WI38 (cell line): ENCODE measurements around the gene CLIC3.

ENCODE experiments used
- H3K4me3 ChIP-seq: 2 replicates; pipeline ENCODE4 v1.5.1; 2011; ENCODE audit warnings: low read depth, mild to moderate bottlenecking, control low read depth, low read length
- TF ChIP-seq, protein P1 (sequence below): IDR thresholded peaks from 2 replicates; pipeline ENCODE4 v1.5.1; 2012; ENCODE audit warnings: low read depth, mild to moderate bottlenecking, control low read depth, low read length

Gene CLIC3

DNA sequence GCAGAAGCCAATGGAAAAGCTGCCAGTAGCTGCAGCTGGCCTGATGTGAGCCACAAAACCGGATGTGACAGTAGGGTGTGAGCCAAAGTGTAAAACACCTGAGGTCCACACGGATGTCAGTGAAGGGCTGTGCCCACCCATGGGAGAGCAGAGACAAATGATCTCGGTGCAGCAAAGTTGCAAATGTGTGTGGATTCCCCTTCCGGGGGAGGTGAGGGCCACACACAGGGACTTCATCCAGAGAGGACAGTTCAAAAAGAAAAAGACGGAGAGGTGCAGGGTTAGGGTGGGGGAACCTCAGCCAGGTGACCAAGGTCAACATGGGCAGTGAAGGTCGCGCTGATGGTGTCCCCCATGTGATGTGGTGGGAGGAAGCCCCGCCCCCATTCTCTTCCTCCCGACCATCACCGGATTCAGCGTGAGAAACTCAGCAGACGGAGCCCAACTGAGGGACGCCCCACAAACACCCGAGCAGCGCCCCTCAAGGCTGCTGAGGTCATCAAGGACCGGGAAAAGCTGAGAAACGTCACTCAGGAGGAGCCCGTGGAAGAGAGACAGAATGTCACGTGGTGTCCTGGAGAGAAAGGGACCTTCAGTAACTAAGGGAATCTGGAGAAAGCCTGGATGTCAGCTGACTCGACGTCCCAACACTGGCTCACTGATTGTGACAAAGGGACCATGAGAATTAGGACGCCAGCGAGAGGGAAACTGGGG lies 30.4 kb downstream of the CLIC3 start:
- no peak overlapping the region for H3K4me3 ChIP-seq
- TF ChIP-seq, protein P1, sequence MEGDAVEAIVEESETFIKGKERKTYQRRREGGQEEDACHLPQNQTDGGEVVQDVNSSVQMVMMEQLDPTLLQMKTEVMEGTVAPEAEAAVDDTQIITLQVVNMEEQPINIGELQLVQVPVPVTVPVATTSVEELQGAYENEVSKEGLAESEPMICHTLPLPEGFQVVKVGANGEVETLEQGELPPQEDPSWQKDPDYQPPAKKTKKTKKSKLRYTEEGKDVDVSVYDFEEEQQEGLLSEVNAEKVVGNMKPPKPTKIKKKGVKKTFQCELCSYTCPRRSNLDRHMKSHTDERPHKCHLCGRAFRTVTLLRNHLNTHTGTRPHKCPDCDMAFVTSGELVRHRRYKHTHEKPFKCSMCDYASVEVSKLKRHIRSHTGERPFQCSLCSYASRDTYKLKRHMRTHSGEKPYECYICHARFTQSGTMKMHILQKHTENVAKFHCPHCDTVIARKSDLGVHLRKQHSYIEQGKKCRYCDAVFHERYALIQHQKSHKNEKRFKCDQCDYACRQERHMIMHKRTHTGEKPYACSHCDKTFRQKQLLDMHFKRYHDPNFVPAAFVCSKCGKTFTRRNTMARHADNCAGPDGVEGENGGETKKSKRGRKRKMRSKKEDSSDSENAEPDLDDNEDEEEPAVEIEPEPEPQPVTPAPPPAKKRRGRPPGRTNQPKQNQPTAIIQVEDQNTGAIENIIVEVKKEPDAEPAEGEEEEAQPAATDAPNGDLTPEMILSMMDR: no peak

DNA sequence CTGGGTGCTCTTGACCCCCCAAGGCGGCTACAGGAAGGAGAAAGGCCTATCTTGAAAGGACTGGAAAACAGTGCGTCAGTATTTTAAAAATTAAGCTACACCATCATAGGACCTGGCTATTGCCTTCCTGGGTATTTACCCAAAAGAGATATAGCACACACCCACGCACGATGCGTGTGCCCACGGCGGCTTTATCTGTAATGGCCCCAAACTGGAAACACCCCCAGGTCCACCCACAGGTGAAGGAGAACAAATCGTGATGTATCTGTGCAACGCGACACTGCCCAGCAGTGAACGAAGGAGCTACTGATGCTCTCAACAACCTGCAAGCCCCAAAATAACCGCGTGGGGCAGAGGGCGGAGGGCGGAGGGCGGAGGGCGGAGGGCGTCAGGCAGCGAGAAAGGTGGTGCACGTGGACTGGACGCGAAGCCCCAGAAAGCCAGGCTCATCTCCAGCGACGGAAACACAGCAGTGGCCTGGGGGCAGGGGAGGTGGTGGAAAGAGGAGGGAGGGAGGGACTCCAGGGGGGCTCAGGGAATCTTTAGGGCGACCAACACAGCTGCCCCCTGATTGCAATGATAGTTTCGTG lies 31.4 kb downstream of the CLIC3 start:
- H3K4me3 ChIP-seq: no peak overlapping the region
- TF ChIP-seq, protein P1: no peak

DNA sequence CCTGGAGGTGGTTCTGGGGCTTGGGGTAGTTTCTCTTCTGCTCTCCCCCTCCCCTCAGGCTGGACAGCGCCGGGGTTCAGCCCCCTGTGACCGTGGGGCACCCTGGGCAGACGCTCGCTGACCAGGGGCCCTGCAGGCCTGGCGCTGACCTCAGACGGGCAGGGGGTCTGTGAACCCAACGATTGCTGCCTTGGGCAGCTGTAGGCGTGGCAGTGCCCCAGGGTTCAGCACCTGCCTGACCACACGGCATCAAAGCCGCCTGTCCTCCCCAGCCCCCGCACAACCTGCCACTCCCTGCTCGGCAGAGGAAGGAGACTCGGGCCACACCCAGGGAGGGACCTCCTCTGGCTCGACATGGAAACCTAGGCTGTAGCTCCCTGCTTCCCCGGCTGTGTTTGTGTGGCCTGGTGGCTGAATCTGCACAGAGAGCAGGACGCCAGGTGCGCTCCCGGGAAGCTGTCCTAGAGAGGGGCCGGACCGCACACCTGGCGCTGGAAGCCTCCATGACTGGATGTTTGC lies 32.1 kb downstream of the CLIC3 start:
- no peak overlapping the region for H3K4me3 ChIP-seq
- TF ChIP-seq, protein P1: no peak

DNA sequence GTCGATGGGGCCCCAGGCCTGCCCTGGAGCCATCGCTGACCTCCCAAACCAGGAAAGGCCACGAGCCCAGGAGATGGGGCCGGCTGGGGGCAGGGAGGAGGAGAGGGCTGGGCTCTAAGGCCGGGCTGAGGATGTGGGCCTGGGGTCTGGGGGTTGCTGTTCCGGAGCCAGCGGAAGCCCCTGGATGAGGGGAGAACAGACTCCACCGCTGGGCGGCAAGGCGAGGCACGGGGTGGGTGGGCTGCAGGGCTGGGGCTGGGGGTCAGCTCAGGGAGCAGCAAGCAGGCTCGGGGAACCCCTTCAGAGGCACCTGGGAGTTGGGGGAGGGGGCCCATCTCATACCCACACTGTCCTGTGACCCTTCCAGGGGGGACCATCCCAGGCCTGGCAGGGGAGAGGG lies 32.6 kb downstream of the CLIC3 start:
- H3K4me3 ChIP-seq: no peak overlapping the region
- TF ChIP-seq, protein P1: no peak

DNA sequence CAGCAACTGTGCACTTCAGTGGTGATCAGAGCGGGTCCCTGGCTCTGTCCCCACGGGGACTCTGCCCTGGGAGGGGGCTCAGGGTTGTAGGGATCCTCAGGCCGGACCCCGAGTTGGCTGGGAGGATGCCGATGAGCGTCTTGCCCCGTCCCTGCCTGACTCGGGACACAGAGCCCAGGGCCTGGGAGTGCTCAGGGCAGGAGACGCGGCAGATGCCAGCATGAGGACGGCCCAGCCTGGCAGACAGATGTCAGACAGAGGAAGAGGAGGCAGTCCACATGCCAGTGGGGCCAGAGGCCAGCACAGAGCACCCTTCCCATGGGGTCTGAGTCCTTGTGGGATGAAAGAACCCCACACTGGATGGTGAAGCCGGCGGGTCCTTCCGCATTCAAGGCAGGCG lies 33.0 kb downstream of the CLIC3 start:
- TF ChIP-seq, protein P1: no peak
- H3K4me3 ChIP-seq: no peak overlapping the region

DNA sequence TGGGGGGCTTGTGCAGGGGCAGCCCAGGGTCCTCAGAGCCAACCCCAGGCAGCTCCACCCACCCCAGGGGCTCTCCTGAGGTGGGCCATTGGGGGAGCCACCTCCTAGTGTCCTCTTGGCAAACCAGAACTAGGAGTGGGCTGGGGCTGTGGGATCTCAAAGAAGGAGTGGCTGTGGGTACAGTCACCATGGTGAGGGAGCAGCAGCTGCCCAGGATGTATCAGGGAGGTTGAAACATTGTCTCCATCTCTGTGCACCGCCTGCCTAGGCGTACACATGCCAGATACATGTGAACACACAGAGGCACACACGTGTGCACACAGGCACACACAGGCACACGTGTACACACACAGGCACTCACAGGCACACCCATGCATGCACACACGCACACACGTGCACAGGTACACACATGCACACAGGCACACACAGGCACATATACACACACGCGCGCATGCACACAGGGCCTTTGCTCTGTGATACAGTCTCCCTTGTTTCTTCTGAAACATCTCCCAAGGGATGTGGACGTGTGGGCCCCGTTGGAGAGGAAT lies 33.6 kb downstream of the CLIC3 start:
- H3K4me3 ChIP-seq: no peak overlapping the region
- TF ChIP-seq, protein P1: no peak

DNA sequence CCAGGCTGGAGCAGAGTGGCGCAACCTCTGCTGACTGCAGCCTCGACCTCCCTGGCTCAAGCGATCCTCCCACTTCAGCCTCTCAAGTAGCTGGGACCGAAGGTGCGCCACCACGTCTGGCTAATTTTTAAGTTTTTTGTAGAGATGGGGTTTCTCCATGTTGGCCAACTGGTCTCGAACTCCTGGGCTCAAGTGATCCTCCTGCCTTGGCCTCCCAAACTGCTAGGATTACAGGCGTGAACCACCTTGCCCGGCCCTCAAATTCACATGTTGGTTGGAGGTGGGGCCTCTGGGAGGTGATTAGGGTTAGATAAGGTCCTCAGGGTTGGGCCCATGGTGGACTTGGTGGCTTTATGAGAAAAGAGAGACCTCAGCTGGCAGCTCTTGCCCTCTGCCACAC lies 34.2 kb downstream of the CLIC3 start:
- TF ChIP-seq, protein P1: no peak
- no peak overlapping the region for H3K4me3 ChIP-seq
